ENCODE results near the gene MARCHF6. TPM values are rescaled to one million over a fixed set of nuclear protein-coding genes. Genes with fewer than 3 reads are reported as not detected.
A peak's percentile ranks its signal among the peaks of the same experiment; 100 is the strongest.

The MARCHF6 gene
- total RNA-seq, 4 donors from 2014 or later = 93.5 to 177 (median 111) TPM

DNA sequence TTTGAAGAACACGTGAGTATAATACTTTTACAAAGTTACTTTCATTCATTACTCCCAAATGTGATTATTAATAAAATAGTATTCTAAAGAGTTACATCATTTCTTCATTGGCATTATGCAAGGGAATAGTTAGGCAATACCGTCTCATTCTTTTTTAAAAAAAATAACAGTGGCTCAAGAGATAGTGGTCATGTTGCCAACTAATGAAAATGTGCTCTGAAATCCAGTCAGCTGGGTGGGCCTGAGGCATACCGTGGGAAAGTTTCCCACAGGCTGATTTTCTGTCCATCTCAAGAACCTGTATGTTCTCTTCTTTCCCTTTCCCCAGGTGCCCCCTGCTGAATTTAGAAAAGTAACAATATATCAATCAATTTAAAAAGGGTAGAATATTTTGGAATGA is 47.3 kb downstream of the MARCHF6 start:
- Histone ChIP-seq H3K4me1 (peaks cover 0 to 5% (median 0%) of the 10 kb centered on the region in 4 donors), H3K4me3 (no peak overlapping the region), H3K36me3 (peaks cover 0 to 62% (median 19%) of the 10 kb centered on the region in 4 donors), H3K27ac (peak overlapping the region in 3 of 4 donors; percentile 5 to 13 (median 7)), H3K9me3 (no peaks in the 10 kb centered on the region), H3K27me3 (no peaks in the 10 kb centered on the region)
- in situ Hi-C loops (cut with MboI; ENCODE audit: low pct_ligation_motif_present in 1 of 4, low pct_unique_long_range_greater_than_20kb in 1 of 4, low sequenced_read_pairs in 3 of 4) (no loop called here), intact Hi-C loops (cut with DNase I; ENCODE audit: low total_unique reads) (no loop called here)
- WGBS, 2 donors (ENCODE audit: low coverage in 1 of 2) = 67 to 77% methylated on average over 3 of the region's 3 CpGs
- no peak for TF ChIP-seq POLR2AphosphoS5 (IDR thresholded peaks at IDR 0.05)
- no peak for TF ChIP-seq EP300 (IDR thresholded peaks at IDR 0.05; ENCODE audit: low read depth)
- TF ChIP-seq, protein P1, sequence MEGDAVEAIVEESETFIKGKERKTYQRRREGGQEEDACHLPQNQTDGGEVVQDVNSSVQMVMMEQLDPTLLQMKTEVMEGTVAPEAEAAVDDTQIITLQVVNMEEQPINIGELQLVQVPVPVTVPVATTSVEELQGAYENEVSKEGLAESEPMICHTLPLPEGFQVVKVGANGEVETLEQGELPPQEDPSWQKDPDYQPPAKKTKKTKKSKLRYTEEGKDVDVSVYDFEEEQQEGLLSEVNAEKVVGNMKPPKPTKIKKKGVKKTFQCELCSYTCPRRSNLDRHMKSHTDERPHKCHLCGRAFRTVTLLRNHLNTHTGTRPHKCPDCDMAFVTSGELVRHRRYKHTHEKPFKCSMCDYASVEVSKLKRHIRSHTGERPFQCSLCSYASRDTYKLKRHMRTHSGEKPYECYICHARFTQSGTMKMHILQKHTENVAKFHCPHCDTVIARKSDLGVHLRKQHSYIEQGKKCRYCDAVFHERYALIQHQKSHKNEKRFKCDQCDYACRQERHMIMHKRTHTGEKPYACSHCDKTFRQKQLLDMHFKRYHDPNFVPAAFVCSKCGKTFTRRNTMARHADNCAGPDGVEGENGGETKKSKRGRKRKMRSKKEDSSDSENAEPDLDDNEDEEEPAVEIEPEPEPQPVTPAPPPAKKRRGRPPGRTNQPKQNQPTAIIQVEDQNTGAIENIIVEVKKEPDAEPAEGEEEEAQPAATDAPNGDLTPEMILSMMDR (IDR thresholded peaks at IDR 0.05) = no peak
- no peak for TF ChIP-seq POLR2A (IDR thresholded peaks at IDR 0.05)
- DNase-seq = no peak

DNA sequence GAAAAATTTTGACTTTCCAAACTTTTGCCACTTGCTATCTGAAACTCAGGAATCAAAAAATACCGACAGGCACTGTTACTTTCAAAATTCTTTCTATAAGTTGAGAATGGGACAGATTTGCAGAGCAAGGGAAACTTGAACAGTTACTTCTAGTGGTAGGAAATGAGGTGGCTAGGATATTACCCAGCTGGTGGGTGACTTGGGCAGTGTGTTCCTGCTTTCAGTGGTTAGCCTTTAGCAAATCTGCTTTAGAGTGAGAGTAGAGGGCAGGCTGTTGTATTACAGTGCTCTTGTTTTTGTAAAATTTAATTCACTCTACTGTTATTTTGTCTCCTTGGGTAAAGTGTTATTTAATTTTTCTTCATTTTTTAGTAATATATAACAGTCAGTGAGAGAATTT is 48.0 kb downstream of the MARCHF6 start:
- Histone ChIP-seq H3K9me3 (no peaks in the 10 kb centered on the region), H3K27me3 (no peaks in the 10 kb centered on the region), H3K27ac (peak overlapping the region in 1 of 4 donors; percentile 7), H3K4me3 (no peak overlapping the region), H3K36me3 (peaks cover 0 to 60% (median 22%) of the 10 kb centered on the region in 4 donors), H3K4me1 (peaks cover 0 to 5% (median 0%) of the 10 kb centered on the region in 4 donors)
- in situ Hi-C loops (cut with MboI; ENCODE audit: low pct_ligation_motif_present in 1 of 4, low pct_unique_long_range_greater_than_20kb in 1 of 4, low sequenced_read_pairs in 3 of 4) = no loop called here
- 80 to 84% methylated on average over 1 of the region's 1 CpG for WGBS, 2 donors (ENCODE audit: low coverage in 1 of 2)
- DNase-seq = no peak
- no peak for TF ChIP-seq EP300 (IDR thresholded peaks at IDR 0.05; ENCODE audit: low read depth)
- TF ChIP-seq POLR2A (IDR thresholded peaks at IDR 0.05) = no peak
- TF ChIP-seq, protein P1 (IDR thresholded peaks at IDR 0.05) = no peak
- TF ChIP-seq POLR2AphosphoS5 (IDR thresholded peaks at IDR 0.05) = no peak
- intact Hi-C loops (cut with DNase I; ENCODE audit: low total_unique reads) = no loop called here

Small RNA genes lying within 50 kb of the gene (small RNA-seq; reads per million reads assigned to genes)
- gene RF00019 = 0 reads per million in 4 donors

Other genes starting within 250 kb of the MARCHF6 start
- 10 to 100 TPM in 3 of 4 donors, 1 to 10 TPM in 1; 1.1 to 29.9 (median 19.4) TPM for gene ATPSCKMT, start 103.8 kb upstream of the MARCHF6 start, total RNA-seq
- 100 to 1,000 TPM in 2 of 4 donors, 10 to 100 TPM in 2; 29.1 to 129 (median 76.5) TPM for gene CCT5, start 103.4 kb upstream of the MARCHF6 start, total RNA-seq
- 10 to 100 TPM; 36.6 to 87.6 (median 60.9) TPM for gene CMBL, start 45.8 kb upstream of the MARCHF6 start, total RNA-seq
- gene ROPN1L, start 88.2 kb downstream of the MARCHF6 start, total RNA-seq = 1 to 10 TPM in 1 of 4 donors, under 1 TPM in 1, not detected in 2; 0.32 to 2.6 TPM
- 1 to 10 TPM in 3 of 4 donors, under 1 TPM in 1; 0.20 to 3.2 (median 1.4) TPM for gene ANKRD33B, start 210.4 kb downstream of the MARCHF6 start, total RNA-seq

Measured in transverse colon (tissue), 4 donors.